Hematopoietic multipotent progenitor cell treated with erythropoietin and hydrocortisone succinate and interleukin-3 and kit ligand, for 6 days (in vitro differentiated cells): ENCODE data around the gene ZCCHC12.
"Not testable (repeated sequence)": the region's sequence is repeated elsewhere in the genome, so short reads cannot be mapped to it uniquely, and the experiment has no call there.

Experiments used
- DNase-seq: peaks from one replicate; pipeline ENCODE4 v3.0.0-alpha.2; 2015

ZCCHC12 gene

DNA sequence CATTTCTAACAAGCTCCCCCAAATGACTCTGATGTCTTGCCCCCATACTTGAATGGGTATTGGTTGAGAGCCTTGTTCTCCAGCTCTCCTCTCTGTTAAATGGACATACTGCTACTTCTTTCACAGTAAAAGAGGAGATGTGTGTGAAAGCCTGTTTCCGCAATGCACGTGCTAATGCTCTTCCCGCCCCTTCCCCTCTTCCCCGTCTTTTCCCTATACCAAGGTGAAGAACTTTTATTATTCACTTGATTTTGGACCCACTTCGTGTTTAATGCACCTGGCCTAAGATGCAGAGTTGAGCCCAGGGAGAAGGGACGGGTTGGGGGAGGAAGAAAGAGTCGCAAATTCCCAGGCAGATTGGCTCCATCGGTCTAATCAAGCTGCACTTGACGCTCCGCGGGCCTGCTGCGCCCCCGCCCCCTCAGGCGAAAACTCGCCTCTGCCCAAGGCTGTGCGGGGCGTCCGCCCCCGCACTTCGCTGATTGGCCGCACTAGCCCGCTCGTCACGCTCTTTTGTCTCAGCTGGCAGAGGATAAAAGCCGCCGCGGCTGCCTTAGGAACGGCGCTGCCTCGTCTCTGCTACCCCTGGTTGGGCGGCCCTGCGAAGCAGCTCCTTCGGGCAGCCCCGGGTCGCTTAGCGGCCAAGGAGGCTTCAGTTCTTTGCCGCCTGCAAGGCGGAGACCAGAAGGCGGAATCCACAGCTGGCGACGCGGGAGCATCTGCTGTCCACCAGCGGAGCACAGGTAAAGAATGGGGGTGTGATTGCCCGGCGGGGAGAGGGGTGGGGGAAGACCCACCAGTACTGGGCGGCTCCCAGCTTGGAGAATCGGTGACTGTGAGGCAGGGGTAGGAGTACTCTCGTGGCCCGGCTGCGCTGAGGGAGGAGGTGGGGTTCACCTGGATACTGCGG is at the start of gene ZCCHC12:
Gene ZCCHC12 (plus strand): TSS at position 562 of the 910 bp plus-strand sequence. CDS start 1,421 bp downstream, outside the sequence.
- DNase-seq = peak; percentile 66

DNA sequence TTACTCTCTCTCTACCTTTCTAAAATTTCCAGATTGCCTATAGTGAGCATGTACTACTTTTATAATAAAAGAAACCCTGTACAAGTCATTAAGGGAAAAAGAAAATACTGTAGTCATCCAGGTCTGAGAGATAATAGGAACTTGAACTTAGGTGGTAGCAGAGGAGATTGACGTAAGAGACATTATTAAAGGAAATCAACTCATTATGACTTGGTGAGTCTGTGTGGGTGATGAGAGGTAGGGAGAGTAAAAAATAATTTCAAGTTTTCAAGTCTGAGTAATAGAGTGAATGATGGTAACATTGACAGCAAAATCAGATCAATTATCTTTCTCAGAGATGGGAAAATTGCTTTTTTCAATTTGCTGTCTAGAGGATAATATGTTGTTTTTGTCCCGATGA is 44.0 kb upstream of the ZCCHC12 start:
- DNase-seq = no peak

DNA sequence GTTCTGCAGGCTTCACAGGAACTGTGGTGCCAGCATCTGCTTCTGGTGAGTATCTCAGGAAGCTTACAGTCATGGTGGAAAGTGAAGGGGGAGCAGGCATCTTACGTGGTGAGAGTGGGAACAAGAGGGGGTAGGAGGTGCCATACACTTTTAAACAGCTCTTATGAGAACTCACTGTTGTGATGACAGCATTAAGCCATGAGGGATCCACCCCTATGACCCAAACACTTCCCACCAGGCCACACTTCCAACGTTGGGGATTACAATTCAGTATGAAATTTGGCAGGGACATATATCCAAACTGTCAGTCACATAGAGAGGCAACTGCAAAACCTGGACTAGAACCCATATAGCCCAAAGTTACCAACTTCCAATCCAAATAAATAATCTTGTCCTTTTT is 43.1 kb upstream of the ZCCHC12 start:
- no peak for DNase-seq

DNA sequence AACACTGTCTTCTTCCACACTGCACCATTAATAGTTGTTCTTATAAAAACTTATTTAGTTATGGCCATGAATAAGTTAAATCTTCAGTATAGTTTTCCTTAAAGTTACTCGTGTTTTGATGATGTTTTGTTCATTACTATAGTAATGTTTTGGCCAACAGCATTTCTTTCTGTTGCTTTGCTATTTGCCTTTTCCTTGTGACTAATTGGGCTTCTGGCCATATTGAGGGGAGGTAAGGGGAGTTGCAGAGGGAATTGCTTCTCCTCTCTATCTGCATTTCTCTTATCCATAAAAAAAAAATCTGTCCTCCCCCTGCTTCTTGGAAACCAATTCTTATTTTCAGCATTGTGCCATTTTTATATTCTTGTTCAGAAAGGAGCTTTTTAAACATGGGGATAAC is 42.7 kb upstream of the ZCCHC12 start:
- no peak for DNase-seq

DNA sequence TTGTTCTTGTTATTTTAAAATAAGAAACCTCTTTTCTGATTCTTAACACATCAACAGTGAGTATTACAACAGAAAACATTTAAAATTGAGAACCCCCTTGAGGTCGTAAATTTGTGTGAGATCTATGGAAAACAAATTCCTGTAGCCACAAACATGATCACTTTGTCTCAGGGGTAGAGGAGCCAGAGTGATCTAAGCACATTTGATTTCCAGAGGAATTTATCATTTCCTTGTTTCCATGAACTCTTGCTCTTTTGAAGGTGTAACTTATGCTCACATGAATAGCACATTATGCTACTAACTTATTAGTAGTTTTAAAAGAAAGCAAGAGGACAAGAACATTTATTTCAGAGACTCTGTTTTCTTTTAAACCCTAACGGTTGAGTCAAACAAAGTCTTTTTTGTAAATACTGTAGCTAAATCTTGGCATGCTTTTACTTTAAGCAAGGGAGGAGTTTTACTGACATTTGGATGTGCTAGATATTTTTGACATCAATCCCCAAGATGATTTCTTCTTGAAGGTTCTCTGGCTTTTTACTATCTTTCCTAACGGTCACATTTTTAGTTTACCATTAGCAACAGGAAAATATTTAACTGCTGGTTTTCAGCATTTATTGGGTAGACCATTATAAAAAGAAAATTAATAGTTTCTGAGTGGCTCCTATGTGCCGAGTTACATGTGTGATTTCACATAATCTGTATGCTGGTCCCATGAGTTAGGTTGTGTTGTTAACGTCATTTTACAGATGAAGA is 27.9 kb upstream of the ZCCHC12 start:
- DNase-seq = no peak

DNA sequence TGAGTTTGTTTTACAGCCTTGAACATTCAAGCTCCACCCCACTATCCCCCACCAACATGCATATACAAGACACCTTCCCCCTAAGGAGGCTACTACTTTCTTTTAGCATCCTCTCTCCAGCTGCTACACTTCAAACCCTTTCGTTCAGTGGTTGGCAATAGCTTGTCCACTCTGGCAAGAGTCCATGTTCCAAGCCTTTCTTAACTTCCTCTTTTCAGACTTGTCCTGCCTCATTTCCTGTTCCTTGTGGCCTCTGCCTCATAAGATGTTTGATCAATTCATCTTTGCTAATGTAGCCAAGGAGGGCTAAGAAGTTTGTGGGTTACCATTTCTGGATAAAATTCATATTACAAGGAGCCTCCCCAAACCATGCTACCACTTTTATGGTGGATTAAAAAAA is 20.8 kb upstream of the ZCCHC12 start:
- DNase-seq = peak; percentile 52

DNA sequence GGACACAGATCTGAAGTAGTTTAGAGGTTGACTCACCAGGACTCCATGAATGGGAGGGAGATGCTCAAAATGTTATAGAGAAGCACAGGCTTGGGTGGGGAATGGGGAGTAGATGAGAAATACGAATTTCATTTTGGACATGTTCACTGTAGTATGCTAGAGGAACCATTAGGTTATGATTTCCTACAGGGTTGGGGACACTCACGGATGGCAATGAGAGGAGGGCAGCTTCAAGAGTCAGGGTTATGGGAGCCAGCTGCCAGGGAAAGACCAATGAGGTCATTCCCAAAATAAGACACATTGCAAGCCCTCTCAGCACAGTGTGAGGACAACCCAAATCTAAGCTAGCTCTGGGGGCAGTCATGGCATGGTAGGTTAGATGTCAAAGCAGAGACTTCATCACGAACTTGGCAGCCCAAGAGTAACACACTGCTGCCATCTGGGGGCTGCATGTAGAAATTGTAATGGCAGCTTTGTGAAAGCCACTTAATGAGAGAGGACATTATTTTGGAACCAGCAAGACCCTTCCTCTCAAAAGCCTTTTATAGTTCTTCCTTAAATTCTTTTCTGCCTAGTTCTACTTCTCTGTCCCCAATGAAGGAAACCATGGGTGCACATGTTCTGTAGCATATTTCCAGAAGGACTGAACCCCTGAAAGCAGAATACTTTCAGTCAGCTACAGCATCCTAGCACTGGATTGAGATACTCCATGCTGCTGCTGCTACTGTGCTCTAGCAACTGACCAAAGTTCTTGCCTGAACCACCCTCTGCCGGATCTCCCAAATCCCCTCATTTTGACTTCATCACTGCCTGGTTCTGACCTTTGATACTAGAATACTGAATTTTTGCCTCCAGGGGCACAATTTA is 16.2 kb upstream of the ZCCHC12 start:
- DNase-seq = peak; percentile 58

DNA sequence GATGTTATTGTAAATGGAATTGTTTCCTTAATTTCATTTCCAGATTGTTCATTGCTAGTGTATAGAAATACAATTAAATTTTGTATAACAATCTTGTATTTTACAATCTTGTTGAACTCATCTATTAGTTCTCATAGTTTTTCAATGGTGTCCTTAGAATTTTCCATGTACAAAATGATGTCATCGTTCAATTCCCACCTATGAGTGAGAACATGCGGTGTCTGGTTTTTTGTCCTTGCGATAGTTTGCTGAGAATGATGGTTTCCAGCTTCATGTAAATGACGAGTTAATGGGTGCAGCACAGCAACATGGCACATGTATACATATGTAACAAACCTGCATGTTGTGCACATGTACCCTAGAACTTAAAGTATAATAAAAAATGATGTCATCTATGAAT is 6.4 kb upstream of the ZCCHC12 start:
- DNase-seq = not testable (repeated sequence)

DNA sequence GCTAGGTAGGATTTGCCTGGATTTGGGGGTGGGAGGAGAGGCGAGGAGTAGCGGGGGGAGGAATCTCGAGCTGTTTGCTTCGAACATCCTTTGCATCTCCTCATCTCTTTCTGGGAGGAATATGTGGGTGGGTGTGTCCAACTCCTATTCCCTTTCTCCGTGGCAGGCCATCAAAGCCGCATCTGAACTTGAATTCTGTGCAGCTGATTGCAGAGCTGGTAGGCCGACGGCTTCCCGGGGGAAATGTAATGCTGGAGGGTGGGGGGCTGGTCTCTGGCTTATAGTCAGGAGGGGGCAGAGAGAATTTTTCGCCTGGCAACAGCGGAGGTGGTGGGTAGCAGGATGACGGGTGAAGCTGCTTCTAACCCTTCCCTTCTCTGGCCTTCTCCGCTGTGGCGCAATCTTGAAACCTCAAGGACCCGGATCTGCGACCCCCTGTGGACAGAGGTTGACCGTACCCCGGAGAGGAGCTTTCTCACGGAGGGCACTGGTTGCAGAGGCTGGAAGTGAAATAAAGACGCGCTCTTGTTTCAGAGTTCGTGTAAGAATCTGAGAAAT is 628 bp downstream of the ZCCHC12 start:
- DNase-seq = no peak

DNA sequence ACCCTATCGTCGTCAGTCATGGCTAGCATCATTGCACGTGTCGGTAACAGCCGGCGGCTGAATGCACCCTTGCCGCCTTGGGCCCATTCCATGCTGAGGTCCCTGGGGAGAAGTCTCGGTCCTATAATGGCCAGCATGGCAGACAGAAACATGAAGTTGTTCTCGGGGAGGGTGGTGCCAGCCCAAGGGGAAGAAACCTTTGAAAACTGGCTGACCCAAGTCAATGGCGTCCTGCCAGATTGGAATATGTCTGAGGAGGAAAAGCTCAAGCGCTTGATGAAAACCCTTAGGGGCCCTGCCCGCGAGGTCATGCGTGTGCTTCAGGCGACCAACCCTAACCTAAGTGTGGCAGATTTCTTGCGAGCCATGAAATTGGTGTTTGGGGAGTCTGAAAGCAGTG is 1.6 kb downstream of the ZCCHC12 start:
- DNase-seq = no peak

DNA sequence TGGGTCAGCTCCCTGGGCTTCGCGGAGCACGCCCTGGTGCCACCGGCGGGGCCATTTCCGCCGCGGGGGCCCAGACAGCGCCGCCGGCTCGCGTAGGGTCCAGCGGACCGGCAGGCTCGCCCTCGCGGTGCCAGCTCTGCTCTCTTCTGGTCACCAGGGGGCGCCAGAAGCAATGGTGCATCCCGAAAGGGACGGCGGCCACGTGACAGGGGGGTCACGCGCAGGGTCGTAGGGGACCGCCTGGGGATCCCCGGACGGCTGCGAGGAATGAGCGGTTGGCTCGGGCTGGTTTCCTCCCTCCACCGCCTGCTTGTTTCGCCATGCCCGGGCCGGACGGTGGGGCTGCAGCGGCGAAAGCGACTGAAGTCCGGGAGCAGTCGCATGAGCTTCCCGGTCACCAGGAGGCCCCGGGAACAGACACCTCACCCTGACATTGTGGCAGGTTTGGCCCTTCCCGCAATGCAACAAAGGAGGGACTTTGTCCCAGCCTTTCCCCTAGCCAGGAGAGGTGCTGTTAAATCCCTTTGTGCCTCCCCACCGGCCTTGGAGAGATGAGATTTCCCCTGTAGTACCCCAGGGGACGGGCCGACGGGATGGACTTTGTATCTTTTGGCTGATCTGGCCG is 15.8 kb downstream of the ZCCHC12 start:
- DNase-seq = peak; percentile 57

DNA sequence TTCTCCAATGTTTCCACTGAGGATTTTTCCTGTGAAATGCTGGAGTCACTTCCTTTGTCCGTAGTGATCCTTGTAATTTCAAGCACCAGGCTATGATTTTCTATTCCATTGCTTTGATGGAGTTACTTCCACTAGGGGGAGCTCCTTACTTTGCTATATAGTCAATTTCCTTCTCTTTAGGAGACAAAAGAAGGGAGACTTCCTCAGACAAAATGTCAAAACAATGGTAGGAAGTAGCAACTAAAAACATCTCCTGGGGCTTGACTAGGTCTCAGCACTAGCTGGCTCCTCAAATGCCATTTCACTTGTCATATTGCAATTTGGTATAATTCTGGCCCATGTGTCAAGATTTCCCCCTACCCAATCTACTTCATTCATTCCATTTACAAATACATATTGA is 24.1 kb downstream of the ZCCHC12 start:
- DNase-seq = peak; percentile 73

DNA sequence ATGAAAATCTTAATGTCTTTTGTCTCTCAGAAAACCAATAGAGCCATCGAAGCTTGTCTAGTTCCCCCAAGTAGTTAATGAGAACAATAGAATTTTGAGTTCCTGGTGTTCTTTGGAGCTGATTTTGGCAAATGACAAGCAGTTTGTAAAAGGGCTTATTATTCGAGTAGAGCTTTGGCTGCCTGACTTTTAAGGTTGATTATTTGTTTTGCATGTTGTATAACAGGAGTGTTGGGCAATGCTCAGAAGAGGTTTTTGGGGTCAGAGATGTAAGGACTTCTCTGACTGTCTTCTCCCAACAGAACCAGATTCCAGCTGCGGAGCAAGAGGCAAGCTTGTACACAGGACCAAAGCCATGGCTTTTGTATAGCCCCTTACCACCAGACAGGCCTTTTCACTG is 30.0 kb downstream of the ZCCHC12 start:
- DNase-seq = no peak

DNA sequence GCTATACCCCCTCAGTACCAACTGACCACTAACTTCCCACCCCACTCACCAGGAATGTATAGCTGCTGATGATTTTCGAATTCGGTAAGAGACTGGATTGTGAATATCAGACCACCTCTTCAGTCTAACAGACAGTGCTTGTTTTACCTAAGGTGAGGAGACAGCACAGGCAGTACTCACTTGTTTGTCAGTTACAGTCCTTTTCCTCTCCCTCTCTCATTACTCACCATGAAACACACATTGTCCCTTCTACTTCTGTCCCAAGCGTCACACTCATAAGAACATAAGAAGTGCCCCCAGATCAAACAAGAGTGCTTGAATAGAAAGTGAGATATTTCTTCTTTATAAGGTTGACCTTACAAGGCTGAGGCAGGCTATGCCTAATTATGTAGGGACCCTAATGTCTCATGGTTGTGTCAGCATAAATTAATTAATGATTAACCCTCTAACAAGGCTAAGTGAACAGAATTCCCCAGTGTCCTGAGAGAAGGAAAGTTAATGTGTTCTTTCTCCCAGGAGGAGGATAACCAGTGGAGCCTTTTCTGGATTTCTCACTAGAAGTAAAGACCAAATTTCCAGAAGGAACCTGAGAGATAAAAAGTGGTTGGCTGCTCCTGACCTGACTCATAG is 32.2 kb downstream of the ZCCHC12 start:
- DNase-seq = no peak

DNA sequence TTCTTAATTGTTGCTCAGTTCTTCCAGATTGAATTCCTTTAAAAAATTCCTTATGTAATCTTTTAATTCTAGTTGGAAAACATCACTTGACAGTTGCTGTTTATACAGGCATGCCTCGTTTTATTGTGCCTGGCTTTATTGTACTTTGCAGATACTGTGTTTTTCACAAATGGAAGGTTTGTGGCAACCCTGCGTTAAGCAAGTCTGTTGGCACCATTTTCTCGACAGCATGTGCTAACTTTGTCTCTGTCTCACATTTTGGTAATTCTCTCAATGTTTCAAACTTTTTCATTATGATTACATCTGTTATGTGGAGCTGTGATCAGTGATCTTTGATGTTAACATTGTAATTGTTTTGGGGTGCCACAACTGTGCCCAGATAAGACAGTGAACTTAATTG is 33.4 kb downstream of the ZCCHC12 start:
- DNase-seq = no peak

DNA sequence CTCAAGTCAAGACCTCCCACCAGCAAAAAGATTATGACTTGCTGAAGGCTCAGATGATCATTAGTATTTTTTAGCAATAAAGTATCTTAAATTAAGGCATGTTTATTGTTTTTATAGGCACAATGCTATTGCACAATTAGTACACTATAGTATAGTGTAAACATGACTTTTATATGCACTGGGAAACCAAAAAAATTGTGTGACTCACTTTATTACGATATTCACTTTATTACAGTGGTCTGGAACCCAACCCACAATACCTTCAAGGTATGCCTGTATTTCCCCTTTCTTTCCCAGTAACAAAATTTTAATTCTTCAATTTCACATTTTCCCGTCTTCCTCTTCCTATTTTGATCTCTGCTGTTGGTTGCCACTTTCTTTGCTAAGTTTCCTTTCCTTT is 37.7 kb downstream of the ZCCHC12 start:
- DNase-seq = no peak

DNA sequence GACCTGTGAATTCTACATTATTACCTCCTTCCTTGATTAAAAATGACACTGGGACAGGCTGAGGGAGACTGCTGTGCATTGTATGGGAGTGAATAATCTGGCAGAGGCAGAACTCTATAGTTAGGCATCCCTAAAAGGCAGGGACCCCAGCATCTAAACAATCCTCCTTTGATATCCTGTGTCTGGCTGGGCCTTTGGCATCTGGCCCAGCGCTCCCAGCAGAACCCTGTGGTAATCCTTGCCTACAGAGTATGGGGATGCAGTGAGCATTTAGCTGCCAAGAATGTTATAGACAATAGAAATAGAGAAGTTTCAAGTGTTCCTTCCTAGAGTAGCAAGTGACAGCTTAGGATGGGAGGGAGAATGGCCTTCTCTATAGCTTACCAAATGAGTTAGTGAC is 38.5 kb downstream of the ZCCHC12 start:
- no peak for DNase-seq

DNA sequence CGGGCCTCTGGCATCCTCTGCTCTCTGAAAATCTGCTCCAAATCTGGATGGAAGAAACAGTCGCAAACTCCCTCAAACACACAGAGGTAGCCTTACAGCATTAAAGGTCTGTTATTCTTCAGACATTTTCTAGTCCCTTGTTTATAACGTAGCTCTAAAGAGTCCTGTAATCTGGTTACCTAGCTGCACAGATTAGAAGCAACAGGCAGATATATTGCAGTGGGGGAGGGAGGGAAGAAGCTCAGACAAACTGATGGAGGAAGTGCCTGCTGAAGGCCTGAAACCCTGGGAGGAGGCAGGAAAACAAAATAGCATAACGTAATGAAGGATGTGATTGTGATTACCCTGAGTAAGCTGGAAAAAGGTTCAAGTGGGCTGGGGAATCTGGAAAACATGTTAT is 39.4 kb downstream of the ZCCHC12 start:
- no peak for DNase-seq

DNA sequence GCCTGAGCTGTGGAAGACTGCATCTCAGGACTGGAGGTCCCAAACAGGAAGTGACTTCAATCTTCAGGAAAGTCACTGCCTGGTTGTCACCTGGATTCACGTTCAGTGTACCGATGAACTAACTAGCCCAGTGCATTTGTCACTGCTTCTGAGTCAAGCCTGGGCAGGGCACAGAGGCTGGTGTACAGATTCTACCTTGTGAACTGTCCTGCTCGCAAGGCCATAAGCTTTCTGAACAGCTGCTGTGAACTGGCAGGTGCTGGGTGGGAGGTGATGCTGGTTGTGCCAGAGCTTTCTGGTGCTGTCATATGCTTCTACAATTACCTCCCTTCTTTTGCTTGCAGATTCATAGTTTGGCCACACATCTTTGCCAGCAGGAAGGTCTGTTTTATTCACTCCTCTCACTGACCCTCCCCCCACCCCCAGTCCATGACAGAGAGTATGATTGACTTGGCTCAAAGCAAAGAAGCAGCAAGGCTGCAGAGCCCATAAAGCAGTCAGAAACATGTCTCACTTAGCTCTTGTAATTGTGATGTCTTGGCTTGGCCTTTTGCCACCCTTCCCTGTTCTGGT is 40.5 kb downstream of the ZCCHC12 start:
- no peak for DNase-seq

DNA sequence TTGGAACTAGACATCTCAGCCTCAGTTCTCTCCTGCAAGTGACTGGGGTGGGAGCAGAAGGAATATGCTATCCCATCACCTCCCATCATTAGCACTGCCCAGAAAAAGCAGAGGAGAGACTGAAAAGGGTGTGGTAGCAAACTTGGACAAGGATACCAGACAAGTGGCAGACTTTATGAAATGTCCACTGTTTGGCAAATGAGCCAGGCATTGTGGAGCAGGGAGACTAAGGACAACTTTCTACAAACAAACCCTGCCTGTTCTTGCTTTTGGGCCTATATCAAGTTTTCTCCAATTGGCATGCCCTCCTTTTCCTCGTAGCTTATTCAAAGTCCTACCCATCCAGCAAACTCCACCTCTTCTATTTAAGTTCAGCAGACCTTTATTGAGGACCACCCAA is 41.6 kb downstream of the ZCCHC12 start:
- no peak for DNase-seq

DNA sequence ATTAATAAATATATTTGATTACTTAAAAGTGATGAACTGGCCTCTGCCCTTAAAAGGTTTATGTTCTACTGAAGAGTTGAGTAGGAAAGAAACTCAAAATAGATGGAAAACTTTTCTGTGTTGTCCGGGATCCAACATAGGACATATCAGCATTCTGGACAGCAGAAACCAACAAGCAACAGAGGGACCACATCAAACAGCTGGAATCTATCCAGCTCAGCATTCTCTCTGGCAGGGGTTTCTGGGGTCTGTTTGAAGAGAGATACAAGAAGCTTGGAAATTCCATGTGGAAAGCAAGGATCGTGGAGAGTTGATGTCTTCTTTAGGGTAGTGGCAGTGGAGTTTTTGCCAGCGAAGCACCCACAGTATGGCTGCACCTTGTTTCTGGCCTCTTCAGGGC is 43.6 kb downstream of the ZCCHC12 start:
- DNase-seq = no peak
